Ovary (tissue), 3 donors: Measurements from ENCODE around the gene CIDEC.

Source experiments
- CTCF ChIP-seq, 3 donors: fragments of 450-650 bp in 2 of 3; fragments of 200-600 bp in 1 of 3; IDR thresholded peaks; one replicate each; pipeline versions ENCODE4 v1.5.1 to v1.8.0; 2016 to 2022; ENCODE audit warnings: antibody characterized with exemption in 3 of 3, mild to moderate bottlenecking in 1 of 3
- EP300 ChIP-seq: sonication (generic); formaldehyde crosslinking; IDR thresholded peaks from one replicate; pipeline ENCODE4 v1.6.1; 2017; ENCODE audit warnings: antibody characterized with exemption
- POLR2A ChIP-seq: fragments of 450-650 bp; IDR thresholded peaks from one replicate; pipeline ENCODE4 v1.6.1; 2017; ENCODE audit warnings: antibody characterized with exemption, mild to moderate bottlenecking, moderate library complexity
- donor health status: DM: no; HTN: no; CAD: no.

DNA sequence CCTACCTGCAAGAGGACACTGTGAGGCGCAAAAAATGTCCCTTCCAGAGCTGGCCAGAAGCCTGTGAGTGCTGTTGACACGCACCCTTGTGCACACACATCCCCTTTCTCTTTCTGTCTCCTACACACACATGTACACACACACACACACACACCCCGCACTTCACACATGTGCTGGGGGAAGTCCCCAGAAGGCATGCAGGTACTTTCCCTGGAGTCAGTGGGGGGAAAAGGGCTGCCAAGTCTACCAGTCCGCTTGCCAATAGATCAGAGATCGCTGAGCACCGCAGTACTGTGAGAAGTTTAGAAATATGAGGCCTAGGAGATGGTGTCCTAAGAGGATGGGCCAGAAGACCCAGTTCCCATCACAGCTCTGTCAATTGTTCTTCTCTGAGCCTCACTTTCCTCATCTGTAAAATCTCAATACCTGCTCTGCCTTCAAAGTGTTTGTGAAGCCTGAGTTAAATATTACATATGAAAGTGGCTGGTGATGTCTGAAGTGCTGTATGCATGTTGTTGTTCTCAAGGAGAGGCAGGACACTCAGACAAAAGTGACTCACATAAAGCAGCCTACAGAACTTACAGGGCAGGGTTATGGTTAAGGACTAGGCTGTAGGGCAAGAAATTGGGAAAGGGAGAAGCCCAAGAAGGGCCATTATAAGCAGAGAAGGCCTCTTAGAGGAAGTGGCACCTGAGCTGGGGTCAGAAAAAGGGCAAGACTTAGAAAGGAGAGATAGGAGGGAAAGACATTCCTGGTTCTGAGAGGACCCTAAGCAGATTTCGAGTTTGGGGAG is 29.4 kb upstream of the CIDEC start:
- TF ChIP-seq CTCF (IDR thresholded peaks at IDR 0.05), result no peak
- no peak for TF ChIP-seq POLR2A
- no peak for TF ChIP-seq EP300
